ENCODE results near the gene PUM1.

The PUM1 gene

GRCh38 chr1:31105646-31106045 lies 40.1 kb upstream of the PUM1 start:
- in situ Hi-C loops (cut with HindIII; ENCODE audit: low pct_ligation_motif_present, low sequenced_read_pairs) = no loop called here
- no peak overlapping the region for H3K4me3 ChIP-seq (ENCODE audit: low read depth, low read length)
- no peaks in the 10 kb centered on the region for H3K27me3 ChIP-seq (replicated peaks)
- H3K36me3 ChIP-seq (replicated peaks) = no peaks in the 10 kb centered on the region
- DNase-seq = no peak
- no peak overlapping the region for H3K27ac ChIP-seq
- TF ChIP-seq CTCF (IDR thresholded peaks at IDR 0.05; ENCODE audit: low read depth, low read length, missing control alignments) = no peak

GRCh38 chr1:31102501-31102950 lies 37.0 kb upstream of the PUM1 start:
- Histone ChIP-seq H3K27ac (peak overlapping the region; percentile 65), H3K4me3 (ENCODE audit: low read depth, low read length) (no peak overlapping the region), H3K27me3 (replicated peaks) (no peaks in the 10 kb centered on the region), H3K36me3 (replicated peaks) (no peaks in the 10 kb centered on the region)
- peak; percentile 69 for DNase-seq
- TF ChIP-seq CTCF (IDR thresholded peaks at IDR 0.05; ENCODE audit: low read depth, low read length, missing control alignments) = no peak
- in situ Hi-C loops (cut with HindIII; ENCODE audit: low pct_ligation_motif_present, low sequenced_read_pairs) = no loop called here

- peak; percentile 60 for DNase-seq
- H3K27ac ChIP-seq = peak overlapping the region; percentile 23
- H3K36me3 ChIP-seq (replicated peaks) = no peaks in the 10 kb centered on the region
- no peak for TF ChIP-seq CTCF (IDR thresholded peaks at IDR 0.05; ENCODE audit: low read depth, low read length, missing control alignments)
- no peaks in the 10 kb centered on the region for H3K27me3 ChIP-seq (replicated peaks)
- H3K4me3 ChIP-seq (ENCODE audit: low read depth, low read length) = no peak overlapping the region
- in situ Hi-C loops (cut with HindIII; ENCODE audit: low pct_ligation_motif_present, low sequenced_read_pairs) = no loop called here
These were observed 35.6 kb upstream of the PUM1 start for GRCh38 chr1:31101147-31101502.

GRCh38 chr1:31099293-31100032 lies 33.9 kb upstream of the PUM1 start:
- in situ Hi-C loops (cut with HindIII; ENCODE audit: low pct_ligation_motif_present, low sequenced_read_pairs) = no loop called here
- Histone ChIP-seq H3K36me3 (replicated peaks) (no peaks in the 10 kb centered on the region), H3K4me3 (ENCODE audit: low read depth, low read length) (no peak overlapping the region), H3K27ac (no peak overlapping the region), H3K27me3 (replicated peaks) (no peaks in the 10 kb centered on the region)
- no peak for DNase-seq
- TF ChIP-seq CTCF (IDR thresholded peaks at IDR 0.05; ENCODE audit: low read depth, low read length, missing control alignments) = no peak

- Histone ChIP-seq H3K4me3 (ENCODE audit: low read depth, low read length) (no peak overlapping the region), H3K27ac (no peak overlapping the region), H3K36me3 (replicated peaks) (no peaks in the 10 kb centered on the region), H3K27me3 (replicated peaks) (no peaks in the 10 kb centered on the region)
- TF ChIP-seq CTCF (IDR thresholded peaks at IDR 0.05; ENCODE audit: low read depth, low read length, missing control alignments) = no peak
- in situ Hi-C loops (cut with HindIII; ENCODE audit: low pct_ligation_motif_present, low sequenced_read_pairs) = no loop called here
- no peak for DNase-seq
These were observed 30.5 kb upstream of the PUM1 start for GRCh38 chr1:31095985-31096384.

Data from brain microvascular endothelial cell (primary cell).